Astrocyte of the cerebellum (primary cell): ENCODE results near the gene USP13.
"Not testable (repeated sequence)": the region's sequence is repeated elsewhere in the genome, so short reads cannot be mapped to it uniquely, and the experiment has no call there.

Experiments
- DNase-seq: peaks from one replicate; pipeline ENCODE4 v3.0.0-alpha.2; 2011; ENCODE audit warnings: low read depth
- H3K4me3 ChIP-seq: 2 replicates; pipeline ENCODE4 v1.5.1; 2011; ENCODE audit warnings: mild to moderate bottlenecking, low read depth, low read length, moderate library complexity
- in situ Hi-C: cut with HindIII; loops from 2 replicates; pipeline ENCODE4 v1.10.0; 2017; ENCODE audit warnings: low sequenced_read_pairs
- TF ChIP-seq, protein P1 (sequence below): IDR thresholded peaks from 2 replicates; pipeline ENCODE4 v1.5.1; 2012; ENCODE audit warnings: low read length, low read depth, moderate library complexity, mild to moderate bottlenecking; ENCODE audit errors: missing control alignments

The USP13 gene

DNA sequence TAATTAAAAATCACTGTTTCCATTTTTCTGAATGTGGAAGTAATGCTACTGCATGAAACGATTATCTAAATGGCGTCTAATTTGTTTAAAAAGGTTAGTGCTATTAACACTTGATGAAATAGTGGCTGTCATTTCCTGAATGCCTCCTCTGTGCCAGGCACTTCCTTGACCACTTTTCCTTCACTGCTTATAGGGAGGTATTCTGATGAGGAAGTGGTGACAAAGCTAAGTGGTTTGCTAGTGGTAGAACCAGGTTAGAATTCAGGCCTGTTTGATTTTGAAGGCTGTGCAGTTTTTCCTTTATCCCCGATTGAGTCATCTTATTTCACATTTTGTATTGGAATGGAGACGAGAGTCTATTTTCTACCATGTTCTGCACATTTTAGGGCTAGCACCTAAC, 119.0 kb downstream of the USP13 start:
- H3K4me3 ChIP-seq: no peak overlapping the region
- in situ Hi-C loops: no loop called here
- DNase-seq: no peak
- TF ChIP-seq, protein P1, sequence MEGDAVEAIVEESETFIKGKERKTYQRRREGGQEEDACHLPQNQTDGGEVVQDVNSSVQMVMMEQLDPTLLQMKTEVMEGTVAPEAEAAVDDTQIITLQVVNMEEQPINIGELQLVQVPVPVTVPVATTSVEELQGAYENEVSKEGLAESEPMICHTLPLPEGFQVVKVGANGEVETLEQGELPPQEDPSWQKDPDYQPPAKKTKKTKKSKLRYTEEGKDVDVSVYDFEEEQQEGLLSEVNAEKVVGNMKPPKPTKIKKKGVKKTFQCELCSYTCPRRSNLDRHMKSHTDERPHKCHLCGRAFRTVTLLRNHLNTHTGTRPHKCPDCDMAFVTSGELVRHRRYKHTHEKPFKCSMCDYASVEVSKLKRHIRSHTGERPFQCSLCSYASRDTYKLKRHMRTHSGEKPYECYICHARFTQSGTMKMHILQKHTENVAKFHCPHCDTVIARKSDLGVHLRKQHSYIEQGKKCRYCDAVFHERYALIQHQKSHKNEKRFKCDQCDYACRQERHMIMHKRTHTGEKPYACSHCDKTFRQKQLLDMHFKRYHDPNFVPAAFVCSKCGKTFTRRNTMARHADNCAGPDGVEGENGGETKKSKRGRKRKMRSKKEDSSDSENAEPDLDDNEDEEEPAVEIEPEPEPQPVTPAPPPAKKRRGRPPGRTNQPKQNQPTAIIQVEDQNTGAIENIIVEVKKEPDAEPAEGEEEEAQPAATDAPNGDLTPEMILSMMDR: no peak

DNA sequence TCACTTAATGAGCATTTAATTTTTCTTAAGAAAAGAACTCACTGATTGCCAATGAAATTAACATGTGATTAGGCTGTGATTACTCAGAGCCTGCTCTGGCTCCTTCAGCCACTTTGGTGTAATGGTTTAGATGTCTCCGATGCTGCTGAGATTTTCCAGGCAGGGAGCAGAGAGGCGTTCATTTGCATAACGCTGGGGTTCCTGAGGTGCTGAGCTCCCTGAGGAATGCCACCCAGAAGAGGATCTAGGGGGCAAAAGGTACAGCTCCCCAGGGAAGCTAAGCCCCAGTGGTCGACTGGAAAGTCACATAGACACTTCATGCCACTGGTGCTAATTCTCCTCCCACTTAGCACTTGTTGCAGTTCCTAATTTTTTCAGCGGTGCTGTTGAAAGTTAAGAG, 119.5 kb downstream of the USP13 start:
- in situ Hi-C loops: no loop called here
- DNase-seq: no peak
- no peak overlapping the region for H3K4me3 ChIP-seq
- TF ChIP-seq, protein P1: no peak

DNA sequence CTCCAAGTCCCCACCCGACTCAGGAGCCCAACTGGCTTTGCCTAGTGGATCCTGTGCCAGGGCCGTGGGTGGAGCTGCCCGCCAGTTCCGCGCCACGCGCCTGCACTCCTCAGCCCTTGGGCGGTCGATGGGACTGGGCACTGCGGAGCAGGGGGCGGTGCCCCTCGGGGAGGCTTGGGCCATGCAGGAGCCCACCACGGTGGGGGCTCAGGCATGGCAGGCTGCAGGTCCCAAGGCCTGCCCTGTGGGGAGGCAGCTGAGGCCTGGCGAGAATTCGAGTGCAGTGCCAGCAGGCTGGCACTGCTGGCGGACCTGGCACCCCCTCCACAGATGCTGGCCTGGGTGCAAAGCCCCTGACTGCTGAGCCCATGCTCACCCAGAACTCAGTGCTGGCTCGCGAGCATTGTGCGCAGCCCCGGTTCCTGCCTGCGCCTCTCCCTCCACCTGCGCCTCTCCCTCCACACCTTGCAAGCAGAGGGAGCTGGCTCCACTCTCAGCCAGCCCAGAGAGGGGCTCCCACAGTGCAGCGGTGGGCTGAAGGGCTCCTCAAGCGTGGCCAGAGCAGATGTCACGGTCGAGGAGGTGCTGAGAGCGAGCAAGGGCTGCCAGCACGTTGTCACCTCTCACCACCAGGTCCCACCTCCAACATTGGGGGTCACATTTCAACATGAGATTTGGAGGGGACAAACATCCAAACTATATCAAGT, 122.7 kb downstream of the USP13 start:
- TF ChIP-seq, protein P1: no peak
- in situ Hi-C loops: no loop called here
- no peak for DNase-seq
- H3K4me3 ChIP-seq: no peak overlapping the region

DNA sequence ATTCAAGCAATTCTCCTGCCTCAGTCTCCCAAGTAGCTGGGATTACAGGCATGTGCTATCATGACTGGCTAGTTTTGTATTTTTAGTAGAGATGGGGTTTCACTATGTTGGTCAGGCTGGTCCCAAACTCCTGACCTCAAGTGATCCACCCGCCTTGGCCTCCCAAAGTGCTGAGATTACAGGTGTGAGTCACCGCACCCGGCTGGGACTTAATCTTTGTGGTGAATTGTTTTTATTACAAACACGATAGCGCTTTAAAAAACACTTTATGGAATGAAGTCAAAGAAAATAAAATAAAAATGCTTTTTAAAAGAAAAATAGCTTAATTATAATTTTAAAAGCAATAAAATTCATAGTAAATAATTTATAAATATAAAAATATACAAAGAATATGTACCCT, 130.0 kb downstream of the USP13 start:
- in situ Hi-C loops, H3K4me3 ChIP-seq, DNase-seq: not testable (repeated sequence)

DNA sequence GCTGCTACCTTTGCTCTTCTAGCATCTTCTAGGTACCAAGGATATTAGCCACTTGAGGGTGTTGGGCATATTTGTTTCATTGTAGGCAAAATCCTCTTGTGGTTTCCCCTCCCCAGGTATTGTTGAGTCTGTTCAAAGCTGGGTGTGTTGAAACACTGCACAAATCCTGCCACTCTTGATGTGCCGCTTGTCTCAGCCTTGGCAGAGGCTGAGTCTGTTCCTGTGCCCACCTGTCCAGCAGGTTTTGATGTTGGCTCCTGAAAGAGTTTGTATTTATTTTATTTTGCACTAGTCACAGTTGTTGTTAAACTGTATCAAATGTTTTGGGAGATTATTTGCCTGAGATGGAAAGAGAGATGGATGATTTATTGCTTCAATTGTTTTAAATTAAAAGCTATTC, 136.2 kb downstream of the USP13 start:
- TF ChIP-seq, protein P1: no peak
- DNase-seq: no peak
- in situ Hi-C loops: no loop called here
- H3K4me3 ChIP-seq: no peak overlapping the region

DNA sequence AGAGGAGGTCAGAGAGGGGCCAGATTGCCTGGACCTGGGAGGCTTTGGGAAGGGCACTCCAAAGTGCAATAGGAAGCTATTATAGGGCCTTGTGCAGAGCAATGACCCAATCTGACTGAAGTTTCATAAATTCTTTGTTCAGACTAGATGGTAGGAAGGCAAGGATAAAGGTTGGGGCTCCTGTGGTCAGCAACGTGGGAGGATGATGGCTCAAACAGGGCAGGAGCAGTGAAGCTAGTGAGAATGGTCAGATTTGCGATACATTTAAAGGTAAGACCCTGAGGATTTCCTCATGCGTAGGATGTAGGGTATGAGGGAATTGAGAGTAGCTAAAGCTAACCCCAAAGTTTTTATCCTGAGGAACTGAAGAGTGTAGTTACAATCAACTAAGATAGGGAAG, 139.0 kb downstream of the USP13 start:
- TF ChIP-seq, protein P1: no peak
- no peak for DNase-seq
- in situ Hi-C loops: no loop called here
- H3K4me3 ChIP-seq: no peak overlapping the region

DNA sequence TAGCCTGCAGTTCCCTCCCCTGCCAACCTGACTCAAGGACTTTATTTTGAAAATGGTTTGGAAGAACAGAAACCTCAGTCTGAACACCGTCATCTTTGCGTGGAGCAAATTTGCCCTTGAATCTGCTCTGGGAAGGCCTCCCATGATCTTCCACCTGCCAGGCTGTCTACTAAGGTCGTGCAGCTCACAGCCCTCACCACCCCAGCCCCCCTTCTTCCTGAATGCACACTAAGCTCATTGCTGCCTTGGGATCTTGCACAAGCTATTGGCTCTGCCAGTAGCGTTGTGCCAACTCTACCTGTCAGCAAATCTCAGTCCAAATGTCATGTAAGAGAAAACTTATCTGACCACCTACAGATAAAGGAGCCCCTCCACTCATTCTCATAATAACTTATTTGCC, 141.5 kb downstream of the USP13 start:
- in situ Hi-C loops: no loop called here
- no peak overlapping the region for H3K4me3 ChIP-seq
- DNase-seq: no peak
- TF ChIP-seq, protein P1: no peak
